ENCODE results near the gene TBC1D2B. TPM values are rescaled to one million over a fixed set of nuclear protein-coding genes. Genes with fewer than 3 reads are reported as not detected.
"Not testable (repeated sequence)": the region's sequence is repeated elsewhere in the genome, so short reads cannot be mapped to it uniquely, and the experiment has no call there.

The TBC1D2B gene
- polyA plus RNA-seq, 4 donors, result 29.0 to 32.1 (median 30.5) TPM

DNA sequence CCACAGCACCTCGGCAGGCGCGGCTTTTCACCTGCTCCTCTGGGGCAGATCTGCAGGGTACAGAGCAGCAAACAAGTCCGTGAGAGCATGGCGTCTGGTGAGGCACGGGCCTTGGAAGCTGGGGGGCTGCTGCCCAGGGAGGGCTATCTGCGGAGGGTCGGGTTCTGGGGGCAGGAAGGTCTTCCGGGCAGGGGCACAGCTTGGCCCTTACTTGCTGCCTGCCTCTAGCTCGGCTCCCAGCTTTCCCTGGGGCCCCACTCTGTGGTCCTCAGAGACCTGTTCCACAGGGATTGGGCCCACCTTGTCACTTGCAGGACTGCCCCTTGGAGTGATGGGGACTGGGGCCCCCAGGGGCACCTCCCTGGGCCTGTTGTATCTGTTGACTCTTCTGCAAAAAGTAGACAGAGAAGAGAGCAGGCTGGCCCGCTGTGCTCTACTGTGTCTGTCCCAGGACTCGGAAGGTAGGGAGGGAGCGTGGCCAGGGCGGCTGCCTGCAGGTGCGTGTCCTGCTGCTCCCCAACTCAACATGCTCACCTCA lies 84.1 kb downstream of the TBC1D2B start:
- no peak for DNase-seq (ENCODE audit: low read depth in 4 of 4, low spot score in 3 of 4)

DNA sequence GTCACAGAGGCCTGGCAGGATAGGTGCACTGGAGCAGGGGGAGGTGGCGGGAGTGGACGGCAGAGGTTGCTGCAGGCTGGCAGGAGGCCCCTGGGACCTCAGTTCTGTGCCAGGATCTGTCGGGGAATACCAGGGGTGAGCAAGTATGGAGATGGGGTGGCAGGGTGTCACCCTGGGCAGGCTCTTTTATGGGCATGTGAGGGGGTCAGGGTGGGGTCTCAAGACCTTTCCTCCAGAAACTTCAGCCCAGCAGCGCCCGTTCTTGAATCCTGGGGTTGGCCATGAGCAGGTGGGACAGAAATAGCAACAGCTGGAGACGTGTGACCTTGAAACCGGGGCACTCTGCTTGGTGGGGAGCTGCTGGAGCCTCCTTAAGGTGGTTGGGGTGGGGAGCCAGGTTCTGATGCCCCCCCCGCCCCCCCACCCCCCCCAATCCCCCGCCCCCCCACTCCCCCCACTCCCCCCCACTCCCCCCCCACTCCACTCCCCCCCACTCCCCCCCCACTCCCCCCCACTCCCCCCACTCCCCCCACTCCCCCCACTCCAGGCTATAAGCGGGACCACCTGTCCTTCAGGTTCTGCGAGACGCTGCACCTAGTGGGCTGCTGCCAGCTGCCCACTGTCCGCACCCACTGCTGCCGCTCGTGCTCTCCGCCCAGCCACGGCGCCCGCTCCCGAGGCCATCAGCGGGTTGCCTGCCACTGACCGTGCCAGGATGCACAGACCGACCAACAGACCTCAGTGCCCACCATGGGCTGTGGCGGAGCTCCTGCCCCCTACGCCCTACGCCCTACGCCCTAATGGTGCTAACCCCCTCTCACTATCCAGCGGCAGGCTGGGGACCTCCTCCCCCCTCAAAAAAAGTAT lies 84.9 kb downstream of the TBC1D2B start:
- no peak for DNase-seq (ENCODE audit: low read depth in 4 of 4, low spot score in 3 of 4)

DNA sequence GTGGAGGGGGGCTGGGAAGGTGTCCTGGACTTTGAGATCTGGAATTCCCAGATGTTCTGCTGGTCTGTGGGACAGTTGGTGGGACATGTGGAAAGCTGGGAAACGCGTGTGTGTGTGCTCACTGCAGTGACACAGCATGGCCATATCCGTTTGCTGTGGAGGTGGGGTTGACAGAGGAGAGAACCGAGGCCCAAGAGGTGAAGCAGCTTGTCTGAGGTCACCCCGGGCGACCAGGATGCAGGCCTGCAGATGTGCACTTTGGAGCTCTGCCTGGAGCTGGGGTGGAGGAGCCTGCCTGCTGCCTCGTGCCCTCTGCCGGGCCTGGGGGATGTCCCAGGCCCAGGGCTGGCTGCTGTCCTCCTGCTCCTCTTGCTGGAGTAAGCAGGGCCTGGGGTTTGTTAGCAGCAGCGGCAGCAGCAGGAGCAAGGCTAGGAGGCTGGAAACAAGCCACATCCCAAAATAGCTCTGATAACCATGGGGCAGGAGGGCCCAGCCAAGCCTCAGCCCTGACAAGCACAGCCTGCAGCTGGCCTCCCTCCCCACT lies 85.8 kb downstream of the TBC1D2B start:
- peak in 2 of 4 donors; percentile 41 to 51 for DNase-seq (ENCODE audit: low read depth in 4 of 4, low spot score in 3 of 4)

GRCh38 chr15:77991029-77991406 lies 86.5 kb downstream of the TBC1D2B start:
- DNase-seq (ENCODE audit: low read depth in 4 of 4, low spot score in 3 of 4), result no peak

DNA sequence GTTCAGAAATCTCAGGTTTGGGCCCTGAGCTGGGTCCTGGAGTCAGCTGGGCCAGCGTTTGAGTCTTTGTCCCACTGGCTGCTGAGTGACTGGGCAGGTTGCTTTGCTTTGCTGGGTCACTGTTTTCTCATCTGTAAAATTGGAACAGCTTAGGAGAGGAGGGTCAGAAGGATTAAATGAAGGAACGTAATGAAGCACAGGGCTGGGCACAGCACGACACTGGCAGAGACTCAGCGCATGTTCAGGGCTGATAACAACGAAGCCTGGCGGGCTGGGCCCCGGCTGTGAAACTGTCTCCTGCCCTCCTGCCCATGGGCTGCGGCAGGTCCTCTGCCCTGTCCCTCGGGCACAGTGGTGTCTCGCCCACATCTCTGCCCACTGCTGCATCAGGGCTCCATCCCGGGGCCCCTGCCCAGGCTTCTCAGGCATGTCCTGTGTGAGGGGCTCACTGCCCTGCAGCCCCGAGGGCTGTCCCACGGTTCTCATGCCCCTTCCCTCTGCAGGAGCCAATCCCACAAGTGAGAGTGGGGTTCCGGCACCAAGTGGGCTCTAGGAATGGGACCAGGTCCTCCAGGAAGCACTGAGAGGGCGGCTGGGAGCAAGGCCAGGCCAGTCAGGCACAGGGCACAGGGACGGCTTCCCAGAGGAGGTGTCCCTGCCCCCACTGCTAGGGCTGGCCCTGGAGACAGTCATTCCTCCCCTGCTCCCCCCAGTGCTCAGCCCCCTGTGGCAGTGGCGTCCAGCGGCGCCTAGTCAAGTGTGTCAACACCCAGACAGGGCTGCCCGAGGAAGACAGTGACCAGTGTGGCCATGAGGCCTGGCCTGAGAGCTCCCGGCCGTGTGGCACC lies 88.0 kb downstream of the TBC1D2B start:
- DNase-seq (ENCODE audit: low read depth in 4 of 4, low spot score in 3 of 4), result no peak

DNA sequence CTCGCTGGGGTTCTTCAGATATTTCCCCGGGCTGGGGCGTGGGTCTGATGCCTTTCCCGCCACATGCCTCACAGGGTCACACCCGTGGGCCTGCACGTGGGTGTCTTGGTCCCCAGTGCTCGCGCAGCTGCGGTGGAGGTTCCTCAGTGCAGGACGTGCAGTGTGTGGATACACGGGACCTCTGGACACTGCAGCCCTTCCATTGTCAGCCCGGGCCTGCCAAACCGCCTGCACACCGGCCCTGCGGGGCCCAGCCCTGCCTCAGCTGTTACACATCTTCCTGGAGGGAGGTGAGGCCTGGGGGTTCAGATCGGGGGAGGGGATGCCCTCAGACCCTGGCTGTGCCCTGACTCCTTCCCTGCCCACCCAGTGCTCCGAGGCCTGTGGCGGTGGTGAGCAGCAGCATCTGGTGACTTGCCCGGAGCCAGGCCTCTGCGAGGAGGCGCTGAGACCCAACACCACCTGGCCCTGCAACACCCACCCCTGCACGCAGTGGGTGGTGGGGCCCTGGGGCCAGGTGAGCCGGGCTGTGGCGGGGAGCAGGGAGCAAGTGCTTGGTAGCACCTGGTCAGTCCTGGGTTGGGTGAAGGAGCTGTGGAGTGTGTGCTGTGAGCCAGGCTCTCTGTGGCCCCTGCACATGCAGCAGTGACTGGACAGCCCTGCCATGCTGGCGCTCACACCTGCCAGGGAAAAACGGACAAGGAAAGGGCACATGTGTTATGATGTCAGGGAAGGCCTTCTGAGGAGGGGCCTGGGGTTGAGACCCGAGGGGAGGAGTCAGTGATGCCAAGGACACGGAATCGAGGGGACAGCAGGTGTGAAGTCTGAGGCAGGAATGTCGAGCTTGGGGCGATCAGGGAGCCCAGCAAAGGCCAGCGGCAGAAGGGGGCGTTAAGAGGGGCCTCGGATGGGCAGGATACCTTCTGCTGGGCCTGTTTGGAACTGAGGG lies 88.9 kb downstream of the TBC1D2B start:
- DNase-seq (ENCODE audit: low read depth in 4 of 4, low spot score in 3 of 4), result no peak

GRCh38 chr15:77987765-77988136 lies 89.8 kb downstream of the TBC1D2B start:
- not testable (repeated sequence) for DNase-seq (ENCODE audit: low read depth in 4 of 4, low spot score in 3 of 4)

- no peak for DNase-seq (ENCODE audit: low read depth in 4 of 4, low spot score in 3 of 4)
Observed at GRCh38 chr15:77986891-77987764, 90.4 kb downstream of the TBC1D2B start.

GRCh38 chr15:77985931-77986480 lies 91.5 kb downstream of the TBC1D2B start:
- DNase-seq (ENCODE audit: low read depth in 4 of 4, low spot score in 3 of 4), result no peak

GRCh38 chr15:77985031-77985930 lies 92.2 kb downstream of the TBC1D2B start:
- DNase-seq (ENCODE audit: low read depth in 4 of 4, low spot score in 3 of 4), result no peak

DNA sequence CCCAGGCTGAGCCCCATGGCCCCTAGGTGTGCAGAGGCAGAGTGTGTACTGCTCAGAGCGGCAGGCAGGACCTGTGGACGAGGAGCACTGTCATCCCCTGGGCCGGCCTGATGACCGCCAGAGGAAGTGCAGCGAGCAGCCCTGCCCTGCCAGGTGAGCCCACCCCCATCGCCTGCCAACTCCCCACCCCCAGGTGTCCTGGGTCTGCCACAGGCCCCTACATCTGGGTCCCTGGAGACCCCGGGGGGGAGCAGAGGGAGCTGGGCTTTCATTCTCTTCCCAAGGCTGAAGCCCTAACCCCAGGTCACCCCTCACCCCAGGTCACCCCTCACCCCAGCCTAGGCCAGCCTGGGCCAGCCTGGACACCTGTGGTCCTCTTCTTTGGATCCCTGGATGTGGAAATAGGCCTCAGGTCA lies 93.1 kb downstream of the TBC1D2B start:
- no peak for DNase-seq (ENCODE audit: low read depth in 4 of 4, low spot score in 3 of 4)

GRCh38 chr15:77983708-77984445 lies 93.6 kb downstream of the TBC1D2B start:
- DNase-seq (ENCODE audit: low read depth in 4 of 4, low spot score in 3 of 4), result no peak

DNA sequence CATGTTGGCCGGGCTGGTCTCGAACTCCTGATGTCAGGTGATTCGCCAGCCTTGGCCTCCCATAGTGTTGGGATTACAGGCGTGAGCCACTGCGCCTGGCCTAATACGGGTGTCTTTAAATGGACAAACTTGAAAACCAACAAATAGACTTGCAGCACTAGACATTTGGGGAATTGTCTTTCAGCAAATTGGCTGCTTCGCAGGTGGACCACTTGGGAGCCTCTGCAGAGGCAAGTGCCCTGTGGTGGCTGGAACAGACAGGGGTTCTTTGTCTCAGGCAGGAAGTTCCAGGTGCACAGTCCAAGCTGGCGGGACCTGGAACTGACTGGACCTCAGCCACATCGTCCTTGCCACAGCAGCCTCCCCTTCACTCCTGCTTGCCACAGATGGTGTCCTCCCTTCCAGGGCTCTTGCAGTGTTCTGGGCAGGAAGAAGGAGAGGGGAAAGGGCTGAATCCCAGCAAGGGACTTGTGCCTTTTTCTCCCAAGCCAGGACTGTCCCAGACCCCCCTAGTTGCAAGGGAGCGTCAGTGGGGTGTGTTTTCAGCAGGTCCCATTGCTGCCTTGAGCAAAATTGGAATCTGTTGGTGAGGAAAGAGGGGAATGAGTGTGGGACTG lies 94.3 kb downstream of the TBC1D2B start:
- no peak for DNase-seq (ENCODE audit: low read depth in 4 of 4, low spot score in 3 of 4)

DNA sequence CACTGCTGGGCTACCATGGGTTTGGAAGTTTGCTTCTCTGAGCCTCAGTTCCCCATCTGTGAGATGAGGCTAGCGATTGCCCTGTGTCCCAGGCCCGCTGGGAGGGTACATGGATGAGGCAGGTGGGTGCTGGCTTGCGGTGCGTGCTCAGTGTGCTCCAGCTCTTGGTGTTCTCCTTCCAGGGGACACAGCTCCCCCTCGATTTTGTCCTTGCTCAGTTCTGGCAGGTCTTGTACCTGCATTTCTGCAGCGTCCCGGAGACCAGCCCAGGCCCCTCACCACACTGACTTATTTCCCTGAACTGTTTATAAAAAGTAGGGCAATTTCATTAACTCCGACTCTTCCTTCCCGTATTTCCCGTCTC lies 95.4 kb downstream of the TBC1D2B start:
- no peak for DNase-seq (ENCODE audit: low read depth in 4 of 4, low spot score in 3 of 4)

DNA sequence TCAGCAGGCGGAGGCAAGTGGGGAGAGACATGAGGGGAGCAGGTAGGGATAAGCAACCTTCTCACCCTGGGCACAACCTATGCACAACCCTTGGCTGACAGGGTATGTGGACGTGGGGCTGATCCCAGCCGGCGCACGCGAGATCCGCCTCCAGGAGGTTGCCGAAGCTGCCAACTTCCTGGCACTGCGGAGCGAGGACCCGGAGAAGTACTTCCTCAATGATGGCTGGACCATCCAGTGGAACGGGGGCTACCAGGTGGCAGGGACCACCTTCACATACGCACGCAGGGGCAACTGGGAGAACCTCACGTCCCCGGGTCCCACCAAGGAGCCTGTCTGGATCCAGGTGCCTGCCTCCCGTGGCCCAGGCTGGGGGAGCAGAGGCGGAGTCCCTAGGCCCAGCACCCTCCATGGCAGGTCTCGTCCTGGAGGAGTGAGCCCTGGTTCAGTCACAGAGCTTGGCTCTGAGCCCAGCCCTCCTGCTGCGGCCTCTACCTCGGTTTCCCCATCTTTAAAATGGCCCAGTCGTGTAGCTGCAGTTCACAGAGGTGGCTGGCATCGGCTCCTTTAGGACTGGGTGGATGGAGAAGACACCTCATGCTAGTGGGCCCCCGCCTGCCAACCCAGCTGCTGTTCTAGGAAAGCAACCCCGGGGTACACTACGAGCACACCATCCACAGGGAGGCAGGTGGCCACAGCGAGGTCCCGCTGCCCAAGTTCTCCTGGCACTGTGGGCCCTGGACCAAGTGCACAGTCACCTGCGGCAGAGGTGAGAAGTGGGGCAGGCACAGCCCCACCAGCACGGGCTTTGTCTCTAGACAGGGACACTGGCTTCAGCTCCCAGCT lies 96.0 kb downstream of the TBC1D2B start:
- no peak for DNase-seq (ENCODE audit: low read depth in 4 of 4, low spot score in 3 of 4)

DNA sequence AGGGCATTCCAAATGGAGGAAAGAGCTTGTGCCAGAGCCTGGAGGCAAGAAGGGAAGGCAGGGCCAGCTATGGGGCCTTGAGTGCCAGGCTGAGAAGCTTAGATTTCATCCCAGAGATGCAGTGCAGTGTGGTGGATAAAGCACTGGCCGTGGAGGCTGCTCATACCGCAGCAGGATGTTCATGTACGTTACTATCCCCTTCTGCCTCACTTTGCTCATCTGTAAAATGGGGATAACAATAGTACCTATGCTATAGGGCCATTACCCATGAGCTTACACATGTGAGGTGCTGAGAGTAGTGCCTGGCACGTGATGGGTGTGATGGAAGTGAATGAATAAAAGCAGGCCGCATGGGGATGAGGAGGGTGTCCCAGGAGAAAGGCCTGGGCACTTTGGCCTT lies 96.8 kb downstream of the TBC1D2B start:
- not testable (repeated sequence) for DNase-seq (ENCODE audit: low read depth in 4 of 4, low spot score in 3 of 4)
